Upper lobe of left lung (tissue), 6 donors: ENCODE results near the gene EMP1. TPM values are rescaled to one million over a fixed set of nuclear protein-coding genes. Genes with fewer than 3 reads are reported as not detected.

ENCODE experiments used
- ATAC-seq, 2 donors: fragments of 200-7000 bp; cut with Tn5 transposase; one replicate each; pipeline ENCODE4 v1.9.1; 2022; ENCODE audit warnings: mild to moderate bottlenecking in 2 of 2, moderate library complexity in 2 of 2; ENCODE audit not compliant: low FRiP score in 2 of 2
- DNase-seq, 2 donors: peaks; one replicate each; pipeline ENCODE4 v3.0.0-alpha.2; 2019 to 2020
- H3K27ac ChIP-seq, 4 donors: fragments of 200-600 bp; sonication (generic); one replicate each; pipeline ENCODE4 v1.5.1; 2016 to 2019
- H3K27me3 ChIP-seq, 4 donors: fragments of 200-600 bp; sonication (generic); one replicate each; pipeline ENCODE4 v1.5.1; 2017 to 2019
- H3K36me3 ChIP-seq, 4 donors: fragments of 200-600 bp; sonication (generic); one replicate each; pipeline ENCODE4 v1.5.1; 2016 to 2019
- H3K4me1 ChIP-seq, 4 donors: fragments of 200-600 bp; sonication (generic); one replicate each; pipeline ENCODE4 v1.5.1; 2018 to 2019
- H3K4me3 ChIP-seq, 4 donors: fragments of 200-600 bp; sonication (generic); one replicate each; pipeline ENCODE4 v1.5.1; 2017 to 2019; ENCODE audit warnings: mild to moderate bottlenecking in 2 of 4, moderate library complexity in 1 of 4
- H3K9me3 ChIP-seq, 4 donors: fragments of 200-600 bp; sonication (generic); one replicate each; pipeline ENCODE4 v1.5.1; 2018 to 2019
- CTCF ChIP-seq, 6 experiments: fragments of 450-650 bp in 4 of 6; fragments of 200-600 bp in 2 of 6; sonication (generic) in 2 of 6; IDR thresholded peaks; one replicate each; pipeline ENCODE4 v1.5.1; 2016 to 2019; ENCODE audit warnings: antibody characterized with exemption in 6 of 6
- EP300 ChIP-seq, 4 donors: sonication (generic); formaldehyde crosslinking; IDR thresholded peaks; one replicate each; pipeline ENCODE4 v1.5.1; 2017; ENCODE audit warnings: antibody characterized with exemption in 4 of 4, control low read depth in 2 of 4
- POLR2A ChIP-seq, 4 donors: fragments of 450-650 bp; IDR thresholded peaks; one replicate each; pipeline ENCODE4 v1.5.1; 2016 to 2017; ENCODE audit warnings: antibody characterized with exemption in 4 of 4, mild to moderate bottlenecking in 2 of 4
- POLR2AphosphoS5 ChIP-seq, 2 donors: sonication (generic); formaldehyde crosslinking; IDR thresholded peaks; one replicate each; pipeline ENCODE4 v1.5.1; 2017; ENCODE audit warnings: antibody characterized with exemption in 2 of 2
- WGBS, 2 donors: methylation state at CpG; one replicate each; pipeline ENCODE4 v1.1.5; 2017 to 2018; 5-methylcytosine and 5-hydroxymethylcytosine counted together
- total RNA-seq, 6 donors: library from RNA; depleted of rRNA in 4 of 6; stranded (reverse); fragments of >200 nt in 4 of 6; gene quantifications; one replicate each; pipeline versions ENCODE4 v1.1.0 to v1.2.1, GENCODE V29; 2016 to 2021
- donor health status: DM: no; HTN: no; CAD: no; lungs with moderate emphysema.
- donor health status: DM: no; HTN: yes; CAD: no; lungs with severe emphysema.

The EMP1 gene
- total RNA-seq, 6 donors from 2014 or later: 18.9 to 360 (median 165) TPM

DNA sequence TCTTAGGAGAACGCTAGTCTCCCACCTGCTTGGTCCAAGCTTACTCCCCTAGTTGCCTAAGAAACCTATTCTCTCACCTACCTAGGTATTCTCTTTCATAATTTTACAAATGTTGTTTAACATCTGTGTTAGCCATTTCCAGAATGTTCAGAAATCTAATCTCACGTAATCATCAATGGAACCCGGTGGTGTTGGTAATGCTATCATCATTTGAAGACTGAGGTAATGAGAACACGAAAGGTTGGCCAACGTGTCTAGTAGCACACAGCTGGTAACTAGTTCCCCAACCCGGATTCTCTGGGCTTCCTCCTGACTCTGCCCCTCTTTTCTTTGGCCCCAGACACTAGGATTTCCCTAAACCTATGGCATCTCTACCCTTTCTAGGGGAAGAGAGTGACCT lies 43.8 kb upstream of the EMP1 start:
- H3K27ac ChIP-seq: no peak overlapping the region
- ATAC-seq (no peak), DNase-seq (no peak)
- H3K36me3 ChIP-seq: no peaks in the 10 kb centered on the region
- peaks cover 5 to 24% (median 15%) of the 10 kb centered on the region in 4 donors for H3K4me1 ChIP-seq
- WGBS, 2 donors: 91 to 92% methylated on average over 6 of the region's 6 CpGs
- no peak overlapping the region for H3K4me3 ChIP-seq
- no peaks in the 10 kb centered on the region for H3K9me3 ChIP-seq
- TF ChIP-seq POLR2AphosphoS5 (IDR thresholded peaks at IDR 0.05) (no peak), POLR2A (IDR thresholded peaks at IDR 0.05) (no peak), CTCF (IDR thresholded peaks at IDR 0.05) (no peak)
- no peaks in the 10 kb centered on the region for H3K27me3 ChIP-seq

DNA sequence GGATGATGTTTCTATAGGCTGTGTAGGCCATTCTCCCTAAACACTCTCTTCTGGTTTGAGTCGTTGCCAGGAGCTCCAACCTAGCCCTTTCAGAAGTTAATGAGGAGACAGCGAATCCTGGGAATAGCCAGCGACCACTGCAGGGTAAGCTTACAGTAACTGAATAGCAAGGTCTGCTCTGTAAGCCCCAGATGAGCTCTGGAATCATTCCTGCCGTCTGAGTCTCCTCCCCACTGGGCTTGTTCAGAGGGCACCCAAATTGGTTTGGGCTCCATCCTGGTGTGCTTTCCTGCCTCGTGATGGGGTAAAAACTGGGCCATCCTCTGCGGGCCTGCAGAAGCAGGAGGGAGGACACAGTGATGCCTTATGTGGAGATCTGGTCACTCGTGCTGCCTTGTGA lies 43.3 kb upstream of the EMP1 start:
- peaks cover 5 to 22% (median 14%) of the 10 kb centered on the region in 4 donors for H3K4me1 ChIP-seq
- ATAC-seq: no peak
- H3K4me3 ChIP-seq: no peak overlapping the region
- H3K27ac ChIP-seq: no peak overlapping the region
- 90 to 92% methylated on average over 6 to 7 of the region's 7 CpGs for WGBS, 2 donors
- no peaks in the 10 kb centered on the region for H3K9me3 ChIP-seq
- TF ChIP-seq POLR2A (IDR thresholded peaks at IDR 0.05) (no peak), POLR2AphosphoS5 (IDR thresholded peaks at IDR 0.05) (no peak), CTCF (IDR thresholded peaks at IDR 0.05) (no peak), EP300 (IDR thresholded peaks at IDR 0.05) (no peak)
- no peaks in the 10 kb centered on the region for H3K36me3 ChIP-seq
- no peak for DNase-seq
- no peaks in the 10 kb centered on the region for H3K27me3 ChIP-seq

- no peaks in the 10 kb centered on the region for H3K36me3 ChIP-seq
- WGBS, 2 donors: 29 to 35% methylated on average over 3 of the region's 3 CpGs
- peak overlapping the region in 3 of 4 donors; percentile 22 to 70 (median 53) for H3K27ac ChIP-seq
- no peaks in the 10 kb centered on the region for H3K9me3 ChIP-seq
- no peak for DNase-seq
- H3K27me3 ChIP-seq: no peaks in the 10 kb centered on the region
- ATAC-seq: peak in 1 of 2 donors; percentile 51
- TF ChIP-seq CTCF (IDR thresholded peaks at IDR 0.05) (no peak), EP300 (IDR thresholded peaks at IDR 0.05) (no peak), POLR2A (IDR thresholded peaks at IDR 0.05) (no peak), POLR2AphosphoS5 (IDR thresholded peaks at IDR 0.05) (no peak)
- H3K4me3 ChIP-seq: no peak overlapping the region
- H3K4me1 ChIP-seq: peaks cover 5 to 17% (median 10%) of the 10 kb centered on the region in 4 donors
Measured at GRCh38 chr12:13154027-13154538, 42.4 kb upstream of the EMP1 start.

DNA sequence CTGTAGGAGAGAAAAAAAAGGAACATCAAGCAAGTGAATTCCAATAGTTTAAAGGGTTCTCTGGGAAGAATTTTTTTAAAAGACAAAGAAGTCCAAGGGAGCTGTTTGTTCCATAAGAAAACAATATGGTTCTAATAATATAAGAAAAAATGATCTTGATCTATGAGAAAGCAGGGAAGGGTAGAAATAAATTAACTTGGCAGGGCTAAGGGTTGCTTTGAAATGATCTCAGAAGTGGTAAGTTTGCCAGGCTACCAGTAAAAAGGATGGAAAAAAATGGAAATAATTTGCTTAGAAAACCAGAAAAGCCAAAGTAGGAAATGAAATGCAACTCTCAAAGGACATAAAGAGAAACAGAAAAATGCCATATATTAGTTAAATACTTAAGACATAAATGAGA lies 41.7 kb upstream of the EMP1 start:
- peak overlapping the region in 3 of 4 donors; percentile 22 to 70 (median 53) for H3K27ac ChIP-seq
- no peaks in the 10 kb centered on the region for H3K27me3 ChIP-seq
- DNase-seq (no peak), ATAC-seq (no peak)
- TF ChIP-seq CTCF (IDR thresholded peaks at IDR 0.05) (no peak), EP300 (IDR thresholded peaks at IDR 0.05) (no peak), POLR2A (IDR thresholded peaks at IDR 0.05) (no peak), POLR2AphosphoS5 (IDR thresholded peaks at IDR 0.05) (no peak)
- no peaks in the 10 kb centered on the region for H3K9me3 ChIP-seq
- H3K4me3 ChIP-seq: no peak overlapping the region
- no peaks in the 10 kb centered on the region for H3K36me3 ChIP-seq
- H3K4me1 ChIP-seq: peaks cover 5 to 17% (median 9%) of the 10 kb centered on the region in 4 donors

DNA sequence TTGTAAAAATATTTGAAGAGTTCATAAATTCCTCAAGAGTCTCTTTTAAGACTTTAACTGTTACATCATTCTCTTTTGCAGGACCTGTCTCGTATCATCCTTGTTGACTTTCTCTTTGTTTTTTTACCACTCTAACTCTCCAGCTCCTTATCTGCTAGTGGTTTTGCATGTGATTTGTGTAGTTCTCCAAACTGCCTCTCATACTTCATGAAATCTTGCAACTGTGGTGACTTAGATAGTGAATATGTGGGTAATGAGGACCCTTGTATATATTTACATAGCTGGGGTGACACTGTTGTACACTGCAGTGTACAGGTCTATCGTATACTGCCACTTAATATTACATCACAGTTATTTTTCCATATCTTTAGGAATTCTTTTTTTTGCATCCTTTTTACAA lies 40.2 kb upstream of the EMP1 start:
- Histone ChIP-seq H3K4me3 (no peak overlapping the region), H3K36me3 (no peaks in the 10 kb centered on the region), H3K27me3 (no peaks in the 10 kb centered on the region), H3K27ac (no peak overlapping the region), H3K9me3 (no peaks in the 10 kb centered on the region), H3K4me1 (peaks cover 5 to 17% (median 9%) of the 10 kb centered on the region in 4 donors)
- ATAC-seq (no peak), DNase-seq (no peak)
- WGBS, 2 donors: 42 to 55% methylated on average over 2 of the region's 2 CpGs
- TF ChIP-seq POLR2A (IDR thresholded peaks at IDR 0.05): no peak
